ENCODE data around the gene ZFYVE9.

ZFYVE9 gene

DNA sequence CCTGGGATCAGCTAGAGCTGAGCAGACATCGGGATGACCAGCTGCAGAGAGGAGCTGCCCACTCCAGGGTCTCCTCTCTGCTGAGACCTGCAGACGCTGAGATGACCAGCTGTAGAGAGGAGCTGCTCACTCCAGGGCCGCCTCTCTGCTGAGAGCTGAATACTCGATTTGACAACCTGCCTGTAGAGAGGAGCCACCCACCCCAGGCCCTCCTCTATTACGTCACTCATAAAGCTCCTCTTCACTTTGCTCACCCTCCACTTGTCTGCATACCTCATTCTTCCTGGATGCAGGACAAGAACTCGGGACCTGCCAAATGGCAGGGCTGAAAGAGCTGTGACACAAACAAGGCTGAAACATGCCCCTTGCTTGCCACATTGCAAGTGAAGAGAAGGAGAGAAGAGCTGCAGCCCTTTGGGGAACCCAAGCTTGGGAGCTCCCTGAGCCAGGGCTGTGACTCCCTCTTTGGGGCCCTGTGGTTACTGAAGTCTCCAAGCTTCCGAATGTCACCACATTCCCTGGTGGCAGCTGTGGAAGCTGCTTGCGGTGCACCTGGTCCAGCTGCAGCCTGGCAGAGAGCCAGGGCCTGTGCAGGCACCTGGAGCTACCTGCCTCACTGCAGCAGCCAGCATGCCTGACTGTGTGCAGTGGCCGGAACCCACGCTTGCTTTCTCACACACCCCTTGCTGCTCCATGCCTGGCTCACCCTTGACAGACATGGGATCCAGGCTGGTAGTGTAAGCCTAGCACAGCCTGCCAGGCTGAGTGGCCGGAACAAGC is 164.5 kb downstream of the ZFYVE9 start:
- WGBS (ENCODE audit: extremely low coverage, insufficient coverage, insufficient read length) = no CpG with 5 or more reads among the region's 11 CpGs
- Histone ChIP-seq H3K9ac (ENCODE audit: low read length) (no peak overlapping the region), H3K79me1 (ENCODE audit: low read length) (no peaks in the 10 kb centered on the region), H2BK120ac (ENCODE audit: insufficient read depth, low read length, poor library complexity) (no peak overlapping the region), H2AFZ (ENCODE audit: insufficient read depth, low read length, poor library complexity) (no peak overlapping the region), H2BK5ac (ENCODE audit: low read depth, low read length, poor library complexity) (no peak overlapping the region), H3K27me3 (ENCODE audit: insufficient read depth, low read length) (no peaks in the 10 kb centered on the region), H4K8ac (ENCODE audit: low read depth, low read length) (no peak overlapping the region), H4K91ac (ENCODE audit: low read depth, low read length) (no peak overlapping the region), H3K27ac (ENCODE audit: low read depth, low read length) (no peak overlapping the region), H3K4ac (ENCODE audit: low read depth, low read length) (no peak overlapping the region), H4K12ac (ENCODE audit: low read depth, low read length) (no peak overlapping the region), H3K4me2 (ENCODE audit: low read length) (no peak overlapping the region), H3K23ac (ENCODE audit: low read length) (no peak overlapping the region), H2AK5ac (ENCODE audit: low read length) (no peak overlapping the region), H3K4me3 (ENCODE audit: low read depth, low read length) (no peak overlapping the region), H3K36me3 (ENCODE audit: control insufficient read depth in 1 of 2, insufficient read depth in 2 of 2, low read length in 2 of 2) (peaks cover 0 to 5% of the 10 kb centered on the region in 2 experiments), H2BK12ac (ENCODE audit: low read length) (no peak overlapping the region), H3K79me2 (ENCODE audit: control insufficient read depth, insufficient read depth, low read length, poor library complexity) (no peaks in the 10 kb centered on the region), H3K14ac (ENCODE audit: low read length) (no peak overlapping the region), H3K18ac (ENCODE audit: low read length) (no peak overlapping the region), H3K4me1 (ENCODE audit: control insufficient read depth in 1 of 2, insufficient read depth in 2 of 2, low read length in 2 of 2) (no peaks in the 10 kb centered on the region), H3K9me3 (ENCODE audit: insufficient read depth, low read depth, low read length) (no peaks in the 10 kb centered on the region)
- peak in 1 of 2 donors; percentile 9 for DNase-seq

DNA sequence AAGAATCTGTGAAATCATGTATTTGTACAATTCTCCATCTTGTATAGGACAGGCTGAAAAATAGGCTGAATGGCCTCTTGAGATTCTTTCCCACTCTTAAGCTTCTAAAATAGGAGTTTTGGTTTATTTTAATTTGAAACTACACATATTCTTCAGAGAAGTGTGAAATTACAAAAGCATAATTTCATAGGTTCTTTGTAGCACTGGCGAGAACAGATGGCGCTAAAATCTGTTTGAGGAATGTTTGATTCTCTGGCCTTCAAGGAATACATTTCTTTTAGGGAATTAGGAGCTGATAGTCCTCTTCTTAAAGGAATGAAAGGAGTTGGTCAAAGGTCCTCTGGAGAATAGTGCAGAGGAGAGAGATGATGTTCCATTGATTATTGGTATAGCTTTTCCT is 179.2 kb downstream of the ZFYVE9 start:
- Histone ChIP-seq H2AFZ (ENCODE audit: insufficient read depth, low read length, poor library complexity) (no peak overlapping the region), H3K9me3 (ENCODE audit: insufficient read depth, low read depth, low read length) (no peaks in the 10 kb centered on the region), H2BK120ac (ENCODE audit: insufficient read depth, low read length, poor library complexity) (no peak overlapping the region), H2BK5ac (ENCODE audit: low read depth, low read length, poor library complexity) (no peak overlapping the region), H3K14ac (ENCODE audit: low read length) (no peak overlapping the region), H3K9ac (ENCODE audit: low read length) (no peak overlapping the region), H3K18ac (ENCODE audit: low read length) (no peak overlapping the region), H3K4me3 (ENCODE audit: low read depth, low read length) (no peak overlapping the region), H3K36me3 (ENCODE audit: control insufficient read depth in 1 of 2, insufficient read depth in 2 of 2, low read length in 2 of 2) (no peaks in the 10 kb centered on the region), H3K4me1 (ENCODE audit: control insufficient read depth in 1 of 2, insufficient read depth in 2 of 2, low read length in 2 of 2) (no peaks in the 10 kb centered on the region), H3K27me3 (ENCODE audit: insufficient read depth, low read length) (no peaks in the 10 kb centered on the region), H3K4ac (ENCODE audit: low read depth, low read length) (no peak overlapping the region), H4K91ac (ENCODE audit: low read depth, low read length) (no peak overlapping the region), H3K4me2 (ENCODE audit: low read length) (no peak overlapping the region), H2AK5ac (ENCODE audit: low read length) (no peak overlapping the region), H4K12ac (ENCODE audit: low read depth, low read length) (no peak overlapping the region), H3K27ac (ENCODE audit: low read depth, low read length) (no peak overlapping the region), H4K8ac (ENCODE audit: low read depth, low read length) (no peak overlapping the region), H3K23ac (ENCODE audit: low read length) (no peak overlapping the region), H3K79me1 (ENCODE audit: low read length) (no peaks in the 10 kb centered on the region), H2BK12ac (ENCODE audit: low read length) (no peak overlapping the region), H3K79me2 (ENCODE audit: control insufficient read depth, insufficient read depth, low read length, poor library complexity) (no peaks in the 10 kb centered on the region)
- no peak for DNase-seq
- no CpG with 5 or more reads among the region's 2 CpGs for WGBS (ENCODE audit: extremely low coverage, insufficient coverage, insufficient read length)

DNA sequence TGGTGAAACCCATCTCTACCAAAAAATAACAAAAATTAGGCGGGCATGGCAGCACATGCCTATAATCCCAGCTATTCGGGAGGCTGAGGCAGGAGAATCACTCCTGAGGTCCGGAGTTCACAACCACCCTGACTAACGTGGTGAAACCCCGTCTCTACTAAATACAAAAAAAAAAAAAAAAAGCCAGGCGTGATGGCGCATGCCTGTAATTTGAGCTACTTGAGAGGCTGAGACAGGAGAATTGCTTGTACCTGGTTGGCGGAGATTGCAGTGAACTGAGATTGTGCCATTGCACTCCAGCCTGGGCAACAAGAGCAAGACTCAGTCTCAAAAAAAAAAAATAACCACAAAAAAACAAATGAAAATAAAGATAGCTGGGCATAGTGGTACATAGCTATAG is 181.8 kb downstream of the ZFYVE9 start:
- no peak overlapping the region for H3K23ac ChIP-seq (ENCODE audit: low read length)
- H3K27ac ChIP-seq (ENCODE audit: low read depth, low read length) = no peak overlapping the region
- no peak overlapping the region for H4K8ac ChIP-seq (ENCODE audit: low read depth, low read length)
- H3K27me3 ChIP-seq (ENCODE audit: insufficient read depth, low read length) = no peaks in the 10 kb centered on the region
- H3K4me3 ChIP-seq (ENCODE audit: low read depth, low read length) = no peak overlapping the region
- H3K4me1 ChIP-seq (ENCODE audit: control insufficient read depth in 1 of 2, insufficient read depth in 2 of 2, low read length in 2 of 2) = no peaks in the 10 kb centered on the region
- DNase-seq = no peak
- no CpG with 5 or more reads among the region's 8 CpGs for WGBS (ENCODE audit: extremely low coverage, insufficient coverage, insufficient read length)
- H3K36me3 ChIP-seq (ENCODE audit: control insufficient read depth in 1 of 2, insufficient read depth in 2 of 2, low read length in 2 of 2) = no peaks in the 10 kb centered on the region
- H3K4ac ChIP-seq (ENCODE audit: low read depth, low read length) = no peak overlapping the region
- no peaks in the 10 kb centered on the region for H3K79me2 ChIP-seq (ENCODE audit: control insufficient read depth, insufficient read depth, low read length, poor library complexity)
- no peaks in the 10 kb centered on the region for H3K9me3 ChIP-seq (ENCODE audit: insufficient read depth, low read depth, low read length)
- H3K79me1 ChIP-seq (ENCODE audit: low read length) = no peaks in the 10 kb centered on the region
- H3K9ac ChIP-seq (ENCODE audit: low read length) = no peak overlapping the region
- no peak overlapping the region for H2AK5ac ChIP-seq (ENCODE audit: low read length)
- H2AFZ ChIP-seq (ENCODE audit: insufficient read depth, low read length, poor library complexity) = no peak overlapping the region
- no peak overlapping the region for H3K14ac ChIP-seq (ENCODE audit: low read length)
- H2BK12ac ChIP-seq (ENCODE audit: low read length) = no peak overlapping the region
- H2BK120ac ChIP-seq (ENCODE audit: insufficient read depth, low read length, poor library complexity) = no peak overlapping the region
- H4K91ac ChIP-seq (ENCODE audit: low read depth, low read length) = no peak overlapping the region
- H3K18ac ChIP-seq (ENCODE audit: low read length) = no peak overlapping the region
- no peak overlapping the region for H3K4me2 ChIP-seq (ENCODE audit: low read length)
- no peak overlapping the region for H2BK5ac ChIP-seq (ENCODE audit: low read depth, low read length, poor library complexity)
- no peak overlapping the region for H4K12ac ChIP-seq (ENCODE audit: low read depth, low read length)

DNA sequence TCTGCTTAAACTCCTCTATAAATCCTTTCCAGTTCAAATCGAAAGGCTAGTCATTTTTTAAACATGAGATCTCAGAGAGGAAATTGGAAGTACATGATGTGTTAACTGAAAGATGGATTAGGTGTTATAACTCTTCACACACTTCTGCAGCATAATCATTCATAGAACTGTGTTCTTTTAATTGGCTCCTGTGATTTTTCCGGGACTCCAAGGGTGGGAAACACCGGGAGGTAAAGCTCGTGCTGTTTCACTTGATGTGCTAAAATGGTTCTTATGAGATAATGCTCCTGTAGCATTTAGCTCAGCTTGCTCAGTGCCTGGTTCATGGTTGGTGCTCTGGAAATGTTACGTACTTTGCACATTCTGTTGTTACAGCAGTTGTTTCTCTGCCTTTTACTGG is 183.9 kb downstream of the ZFYVE9 start:
- Histone ChIP-seq H3K23ac (ENCODE audit: low read length) (no peak overlapping the region), H4K91ac (ENCODE audit: low read depth, low read length) (no peak overlapping the region), H4K8ac (ENCODE audit: low read depth, low read length) (no peak overlapping the region), H3K27me3 (ENCODE audit: insufficient read depth, low read length) (no peaks in the 10 kb centered on the region), H3K14ac (ENCODE audit: low read length) (no peak overlapping the region), H3K27ac (ENCODE audit: low read depth, low read length) (no peak overlapping the region), H2AK5ac (ENCODE audit: low read length) (no peak overlapping the region), H3K4me1 (ENCODE audit: control insufficient read depth in 1 of 2, insufficient read depth in 2 of 2, low read length in 2 of 2) (no peaks in the 10 kb centered on the region), H3K36me3 (ENCODE audit: control insufficient read depth in 1 of 2, insufficient read depth in 2 of 2, low read length in 2 of 2) (no peaks in the 10 kb centered on the region), H3K4ac (ENCODE audit: low read depth, low read length) (no peak overlapping the region), H3K79me1 (ENCODE audit: low read length) (no peaks in the 10 kb centered on the region), H3K9me3 (ENCODE audit: insufficient read depth, low read depth, low read length) (no peaks in the 10 kb centered on the region), H4K12ac (ENCODE audit: low read depth, low read length) (no peak overlapping the region), H3K4me2 (ENCODE audit: low read length) (no peak overlapping the region), H2BK12ac (ENCODE audit: low read length) (no peak overlapping the region), H2BK5ac (ENCODE audit: low read depth, low read length, poor library complexity) (no peak overlapping the region), H3K79me2 (ENCODE audit: control insufficient read depth, insufficient read depth, low read length, poor library complexity) (no peaks in the 10 kb centered on the region), H2AFZ (ENCODE audit: insufficient read depth, low read length, poor library complexity) (no peak overlapping the region), H3K4me3 (ENCODE audit: low read depth, low read length) (no peak overlapping the region), H3K18ac (ENCODE audit: low read length) (no peak overlapping the region), H2BK120ac (ENCODE audit: insufficient read depth, low read length, poor library complexity) (no peak overlapping the region), H3K9ac (ENCODE audit: low read length) (no peak overlapping the region)
- WGBS (ENCODE audit: extremely low coverage, insufficient coverage, insufficient read length) = no CpG with 5 or more reads among the region's 5 CpGs
- no peak for DNase-seq

Measured in trophoblast cell (in vitro differentiated cells and primary cell).